ENCODE data around the gene FOXP1.

FOXP1 gene

GRCh38 chr3:71114610-71115009 is 468.9 kb downstream of the FOXP1 start:
- no peak for DNase-seq (ENCODE audit: low read depth in 4 of 4, low spot score in 1 of 4)

DNA sequence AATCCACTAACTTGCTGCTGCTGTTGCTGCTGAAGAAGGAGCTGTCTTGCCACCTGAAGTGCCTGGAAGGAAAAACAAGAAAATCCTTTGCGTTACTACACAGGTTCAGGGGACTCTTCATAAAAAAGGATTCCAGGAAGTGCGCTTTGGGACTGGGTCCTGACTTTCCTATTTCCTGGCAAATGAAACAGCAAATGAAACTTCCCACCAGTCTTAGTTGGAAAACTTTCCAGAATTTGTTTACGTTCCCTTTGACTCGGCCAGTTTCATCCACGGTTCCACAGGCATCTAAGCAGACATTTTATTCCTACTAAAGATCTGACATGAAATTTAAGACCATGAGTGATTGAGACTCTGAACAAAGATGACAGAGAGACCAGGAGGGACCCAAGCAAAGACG is 471.0 kb downstream of the FOXP1 start:
- DNase-seq (ENCODE audit: low read depth in 4 of 4, low spot score in 1 of 4), result no peak

- no peak for DNase-seq (ENCODE audit: low read depth in 4 of 4, low spot score in 1 of 4)
Measured at GRCh38 chr3:71111784-71112440, 471.6 kb downstream of the FOXP1 start.

GRCh38 chr3:71110385-71111222 is 472.9 kb downstream of the FOXP1 start:
- DNase-seq (ENCODE audit: low read depth in 4 of 4, low spot score in 1 of 4), result no peak

- no peak for DNase-seq (ENCODE audit: low read depth in 4 of 4, low spot score in 1 of 4)
Measured at GRCh38 chr3:71109977-71110285, 473.6 kb downstream of the FOXP1 start.

DNA sequence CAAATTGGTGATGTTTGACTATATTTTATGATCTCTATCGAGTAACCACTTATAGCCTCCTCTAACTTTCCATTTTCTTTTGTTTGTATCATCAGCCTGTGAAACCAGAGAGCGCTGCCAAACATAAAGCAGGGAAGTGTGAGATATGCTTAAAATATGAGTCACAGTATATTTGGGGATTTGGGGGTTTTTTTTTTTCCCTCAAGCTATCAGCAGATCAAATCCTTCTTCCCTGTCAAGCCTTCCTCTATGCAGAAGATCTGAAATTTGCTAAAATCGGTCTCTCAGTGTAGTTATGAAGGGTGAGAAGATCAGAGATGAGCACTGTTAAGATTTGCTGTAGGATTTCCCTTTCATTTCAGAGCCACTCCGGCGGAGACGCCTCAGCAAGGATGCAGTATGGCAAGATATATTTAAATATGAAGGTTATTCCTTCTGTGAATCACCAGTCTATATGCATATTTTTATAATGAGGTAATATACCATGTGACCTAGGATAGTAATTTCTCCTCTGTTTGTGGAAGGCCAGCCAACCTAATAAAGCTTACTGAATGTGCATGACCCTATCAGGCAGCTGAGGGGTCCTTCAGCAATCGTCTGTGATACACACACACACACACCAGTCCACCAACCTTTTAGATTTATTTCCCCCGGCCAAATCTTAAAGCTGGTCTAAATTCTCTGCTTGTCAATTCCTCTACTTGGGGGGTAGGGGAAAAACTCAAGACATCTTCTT is 474.1 kb downstream of the FOXP1 start:
- DNase-seq (ENCODE audit: low read depth in 4 of 4, low spot score in 1 of 4), result no peak

- DNase-seq (ENCODE audit: low read depth in 4 of 4, low spot score in 1 of 4), result no peak
Measured at GRCh38 chr3:71107926-71108325, 475.6 kb downstream of the FOXP1 start.

DNA sequence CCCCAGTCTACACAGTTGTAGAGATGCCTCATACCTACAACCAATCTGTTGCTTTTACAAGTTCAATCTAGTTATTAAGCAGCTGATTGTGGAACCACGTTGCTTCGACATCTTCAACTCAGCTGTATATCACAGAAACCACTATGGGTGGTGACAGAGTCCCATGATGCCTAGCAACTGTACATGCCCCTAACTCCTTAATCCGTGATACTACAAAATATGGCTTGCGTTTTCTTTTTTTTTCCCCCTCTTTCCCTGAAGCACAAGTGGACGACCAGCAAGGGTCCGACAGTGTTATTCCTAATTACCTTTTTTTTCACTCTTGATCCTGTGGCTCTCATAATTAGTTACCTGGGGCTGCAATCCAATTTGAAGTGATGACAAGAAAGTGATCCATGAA is 478.6 kb downstream of the FOXP1 start:
- no peak for DNase-seq (ENCODE audit: low read depth in 4 of 4, low spot score in 1 of 4)

- no peak for DNase-seq (ENCODE audit: low read depth in 4 of 4, low spot score in 1 of 4)
Measured at GRCh38 chr3:71104556-71104955, 479.0 kb downstream of the FOXP1 start.

DNA sequence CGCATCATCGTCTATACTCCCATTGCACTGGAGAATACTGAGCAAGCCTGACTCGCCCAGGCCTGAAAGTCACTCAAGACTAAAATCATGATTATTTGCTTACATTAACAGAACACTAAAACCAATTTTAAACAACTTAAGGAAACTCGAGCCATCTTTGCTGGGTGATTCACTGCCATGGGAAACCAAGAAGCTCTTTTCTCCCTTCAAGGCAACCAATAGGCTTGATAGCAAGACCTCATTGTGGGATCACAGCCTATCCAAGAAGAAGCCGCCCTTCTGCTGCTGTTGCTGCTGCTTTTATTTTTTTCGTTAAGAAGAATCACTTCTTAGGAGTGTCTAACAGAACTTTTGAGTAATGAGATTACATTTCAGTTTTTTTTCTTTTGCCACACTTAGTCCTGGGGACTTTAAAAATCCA is 479.4 kb downstream of the FOXP1 start:
- DNase-seq (ENCODE audit: low read depth in 4 of 4, low spot score in 1 of 4), result no peak

DNA sequence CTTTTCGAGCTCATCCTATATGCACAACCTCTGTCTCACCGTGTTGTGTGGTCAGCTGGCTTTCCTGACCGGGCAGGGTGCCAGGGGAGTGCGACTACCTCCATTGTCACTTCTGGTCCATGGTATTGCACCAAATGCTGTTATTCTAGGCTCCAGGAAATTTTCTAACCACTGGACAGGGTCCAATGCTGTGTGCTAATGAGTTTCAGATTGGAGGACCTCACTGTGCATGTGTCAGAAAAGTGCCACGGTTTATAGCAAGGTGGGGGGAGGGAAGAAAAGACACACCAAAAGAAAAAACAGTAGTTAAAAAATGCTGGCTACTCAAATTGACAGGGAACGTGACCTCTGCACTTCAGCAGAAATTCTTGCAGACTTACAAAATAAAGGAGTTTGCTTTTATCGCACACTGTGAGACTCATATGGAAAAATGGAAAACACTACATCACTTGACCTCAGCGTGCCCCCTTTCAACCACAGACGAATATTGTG is 480.1 kb downstream of the FOXP1 start:
- no peak for DNase-seq (ENCODE audit: low read depth in 4 of 4, low spot score in 1 of 4)

DNA sequence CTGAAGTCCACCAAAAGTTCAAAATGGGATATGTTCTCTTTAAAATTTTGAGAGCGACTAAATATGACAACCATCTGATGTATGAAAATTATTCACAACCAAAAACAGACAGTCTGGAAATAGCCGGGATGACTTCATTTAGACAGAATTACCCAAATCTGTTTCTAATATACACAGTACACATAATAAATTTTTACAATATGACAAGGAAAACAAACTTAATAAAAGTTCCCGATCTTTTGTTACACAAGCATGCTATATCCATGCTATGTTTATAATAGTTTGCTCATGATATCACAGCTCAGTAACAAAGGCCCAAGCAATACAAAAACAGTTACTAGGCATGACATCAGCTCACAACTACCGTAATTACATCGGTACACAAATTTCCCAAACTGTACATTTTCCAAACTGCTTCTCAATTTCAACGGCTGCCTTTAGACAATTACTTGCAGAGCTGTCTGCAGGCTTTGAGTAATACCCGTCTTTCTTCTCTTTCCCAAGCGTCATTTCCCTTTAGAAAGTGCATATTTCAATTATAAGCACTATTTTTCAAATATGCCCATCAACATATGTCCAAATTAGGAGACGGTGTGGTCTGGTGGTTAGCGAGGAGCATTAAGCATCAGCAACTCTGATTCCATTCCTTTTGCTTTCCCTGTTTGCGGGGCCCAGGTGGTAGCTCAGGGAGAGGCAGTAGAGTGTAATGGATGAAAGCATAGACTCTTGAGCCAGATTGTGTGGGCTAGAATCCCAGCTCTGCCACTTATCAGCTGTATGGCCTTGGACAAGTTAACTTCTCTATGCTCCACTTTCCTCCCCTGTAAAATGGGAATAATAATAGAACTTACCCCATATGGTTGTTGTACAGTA is 481.2 kb downstream of the FOXP1 start:
- no peak for DNase-seq (ENCODE audit: low read depth in 4 of 4, low spot score in 1 of 4)

- DNase-seq (ENCODE audit: low read depth in 4 of 4, low spot score in 1 of 4), result no peak
Measured at GRCh38 chr3:71101626-71102025, 481.9 kb downstream of the FOXP1 start.

- no peak for DNase-seq (ENCODE audit: low read depth in 4 of 4, low spot score in 1 of 4)
Measured at GRCh38 chr3:71101014-71101413, 482.5 kb downstream of the FOXP1 start.

GRCh38 chr3:71099997-71100719 is 483.4 kb downstream of the FOXP1 start:
- no peak for DNase-seq (ENCODE audit: low read depth in 4 of 4, low spot score in 1 of 4)

DNA sequence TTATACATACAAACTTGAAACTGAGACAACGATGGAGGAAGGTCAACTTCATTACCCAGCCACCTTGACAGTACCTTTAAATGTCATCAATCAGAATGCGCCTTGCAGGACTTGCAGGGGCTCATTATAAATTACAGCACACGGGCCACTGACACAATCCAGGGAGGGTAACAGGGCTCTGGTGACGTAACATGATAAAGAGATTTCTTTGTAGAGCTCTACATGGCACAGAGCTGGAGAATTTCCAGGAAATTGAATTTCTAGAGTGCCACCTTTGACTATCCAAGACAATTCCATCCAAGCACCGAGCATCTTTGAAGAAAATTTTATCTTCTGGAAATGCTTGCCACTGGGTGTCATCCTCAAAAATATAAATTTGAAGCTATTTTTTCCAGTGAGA is 486.0 kb downstream of the FOXP1 start:
- no peak for DNase-seq (ENCODE audit: low read depth in 4 of 4, low spot score in 1 of 4)

- no peak for DNase-seq (ENCODE audit: low read depth in 4 of 4, low spot score in 1 of 4)
Measured at GRCh38 chr3:71095511-71096291, 487.8 kb downstream of the FOXP1 start.

GRCh38 chr3:71094658-71095209 is 488.8 kb downstream of the FOXP1 start:
- DNase-seq (ENCODE audit: low read depth in 4 of 4, low spot score in 1 of 4), result no peak

- DNase-seq (ENCODE audit: low read depth in 4 of 4, low spot score in 1 of 4), result no peak
Measured at GRCh38 chr3:71092665-71093064, 490.9 kb downstream of the FOXP1 start.

Measured in stimulated activated CD4-positive, alpha-beta T cell treated with anti-CD3 and anti-CD28 coated beads, Interleukin-1b, Interleukin-23, amount 100 ng/mL, for 24 hours (primary cell).